SK-N-MC (cell line): ENCODE data around the gene CYP3A4.

Source experiments
- EZH2 ChIP-seq: fragments of 200-600 bp; sonication (generic); IDR thresholded peaks from one replicate; pipeline ENCODE4 v1.6.1; 2017; ENCODE audit warnings: antibody characterized with exemption
- FOXP2 ChIP-seq: optimal IDR thresholded peaks from 2 replicates; pipeline ENCODE3; 2011; ENCODE audit warnings: mild to moderate bottlenecking, moderate library complexity; ENCODE audit not compliant: insufficient read depth; ENCODE audit errors: extremely low read length, control extremely low read depth
- POLR2AphosphoS5 ChIP-seq: IDR thresholded peaks from 2 replicates; pipeline ENCODE4 v1.6.1; 2012; ENCODE audit warnings: mild to moderate bottlenecking, low read depth, low read length, borderline replicate concordance

GRCh38 chr7:99734987-99735386 lies 49.0 kb downstream of the CYP3A4 start, which contains the start of gene CYP3A7:
- TF ChIP-seq EZH2 (no peak), POLR2AphosphoS5 (no peak), FOXP2 (no peak)
